ENCODE measurements around the gene RNASE13. TPM values are rescaled to one million over a fixed set of nuclear protein-coding genes. Genes with fewer than 3 reads are reported as not detected.

RNASE13 gene
- total RNA-seq, 1 experiment from 2014 or later: not detected

GRCh38 chr14:21057803-21058675, 23.4 kb upstream of the RNASE13 start, which contains the start of gene RNASE8:
Gene RNASE8, plus strand, starts transcription at chr14:21057822. Its CDS starts 71 bp downstream, at chr14:21057893.
- peaks cover 7% of the 10 kb centered on the region for H3K4me1 Mint-ChIP-seq
- no peaks in the 10 kb centered on the region for H3K27me3 Mint-ChIP-seq (ENCODE audit: low read depth)
- POLR2A ChIA-PET: no interaction called here
- CTCF ChIA-PET: interaction anchor here (0.7 to 4.8 kb wide), 8 partner anchors 11 to 59 kb away, joined by 3 to 39 read pairs (median 5); partner anchors contain the start of genes RNASE7 and SLC39A2
- ATAC-seq (no peak), DNase-seq (ENCODE audit: low spot score) (no peak)
- TF ChIP-seq GABPB1 (CRISPR knock-in tag; IDR thresholded peaks at IDR 0.05) (peak; percentile 55; the same call in 1 of the 2 replicates), SMAD3 (CRISPR knock-in tag; IDR thresholded peaks at IDR 0.05; ENCODE audit: borderline replicate concordance) (no peak)
- no peak within 1 kb of the TSS for H3K27ac Mint-ChIP-seq
- H3K9me3 Mint-ChIP-seq: no peaks in the 10 kb centered on the region
- H3K36me3 Mint-ChIP-seq: no peaks in the 10 kb centered on the region
- no peak within 1 kb of the TSS for H3K4me3 Mint-ChIP-seq

GRCh38 chr14:21056520-21057163, 22.0 kb upstream of the RNASE13 start:
- Mint-ChIP-seq H3K27me3 (ENCODE audit: low read depth) (no peaks in the 10 kb centered on the region; the same call in 1 of the 2 replicates), H3K36me3 (no peaks in the 10 kb centered on the region), H3K4me1 (peaks cover 7% of the 10 kb centered on the region), H3K27ac (no peak overlapping the region), H3K4me3 (no peak overlapping the region), H3K9me3 (no peaks in the 10 kb centered on the region)
- DNase-seq (ENCODE audit: low spot score) (no peak), ATAC-seq (no peak)
- ChIA-PET CTCF (interaction anchor here (0.8 to 4.8 kb wide), 7 partner anchors 12 to 86 kb away, joined by 3 to 39 read pairs (median 7); no protein-coding TSS in a partner anchor), POLR2A (interaction anchor here (0.6 kb wide), 1 partner anchor 9 kb away, joined by 3 read pairs; no protein-coding TSS in a partner anchor)
- no peak for TF ChIP-seq ZNF423 (CRISPR knock-in tag; IDR thresholded peaks at IDR 0.05)
- TF ChIP-seq AR (CRISPR knock-in tag; IDR thresholded peaks at IDR 0.05): no peak
- TF ChIP-seq TP53 (CRISPR knock-in tag; IDR thresholded peaks at IDR 0.05): no peak
- no peak for TF ChIP-seq SP1 (CRISPR knock-in tag; conservative IDR thresholded peaks at IDR 0.05)
- TF ChIP-seq RELA (CRISPR knock-in tag; IDR thresholded peaks at IDR 0.05; ENCODE audit: borderline replicate concordance): no peak
- TF ChIP-seq CREM (CRISPR knock-in tag; IDR thresholded peaks at IDR 0.05): no peak
- no peak for TF ChIP-seq ZNF138 (CRISPR knock-in tag; conservative IDR thresholded peaks at IDR 0.05)

- ATAC-seq (peak; percentile 62), DNase-seq (ENCODE audit: low spot score) (no peak)
- POLR2A ChIA-PET: no interaction called here
Measured at GRCh38 chr14:21055432-21056117, 21.0 kb upstream of the RNASE13 start.

More at GRCh38 chr14:21055432-21056117, 21.0 kb upstream of the RNASE13 start:
- TF ChIP-seq ERG (CRISPR knock-in tag; IDR thresholded peaks at IDR 0.05) (no peak), HMGA2 (CRISPR knock-in tag; IDR thresholded peaks at IDR 0.05) (no peak), KAT7 (CRISPR knock-in tag; IDR thresholded peaks at IDR 0.05; ENCODE audit: borderline replicate concordance) (no peak), GABPB1 (CRISPR knock-in tag; IDR thresholded peaks at IDR 0.05) (peak; percentile 44; the same call in 1 of the 2 replicates)
- CTCF ChIA-PET: interaction anchor here (0.6 to 4.8 kb wide), 6 partner anchors 10 to 89 kb away, joined by 3 to 39 read pairs (median 6); no protein-coding TSS in a partner anchor
- H3K4me1 Mint-ChIP-seq: peaks cover 7% of the 10 kb centered on the region
- H3K36me3 Mint-ChIP-seq: no peaks in the 10 kb centered on the region
- H3K27ac Mint-ChIP-seq: no peak overlapping the region
- no peaks in the 10 kb centered on the region; the same call in 1 of the 2 replicates for H3K27me3 Mint-ChIP-seq (ENCODE audit: low read depth)
- no peak overlapping the region for H3K4me3 Mint-ChIP-seq
- H3K9me3 Mint-ChIP-seq: no peaks in the 10 kb centered on the region
